Kidney epithelial cell (primary cell): ENCODE data around the gene SLX4IP. TPM values are rescaled to one million over a fixed set of nuclear protein-coding genes. Genes with fewer than 3 reads are reported as not detected.

Experiments used
- DNase-seq: peaks from one replicate; pipeline ENCODE4 v3.0.0-alpha.2; 2010; ENCODE audit warnings: low read depth
- H3K27me3 ChIP-seq: 2 replicates; pipeline ENCODE4 v1.6.0; 2011; ENCODE audit warnings: low read length; ENCODE audit not compliant: control insufficient read depth, insufficient read depth
- H3K36me3 ChIP-seq: 2 replicates; pipeline ENCODE4 v1.5.1; 2011; ENCODE audit warnings: low read length; ENCODE audit not compliant: control insufficient read depth, insufficient read depth
- H3K4me3 ChIP-seq: 2 replicates; pipeline ENCODE4 v1.5.1; 2011; ENCODE audit warnings: low read depth, mild to moderate bottlenecking, control low read depth, low read length
- total RNA-seq: library from RNA; depleted of rRNA; stranded (reverse); fragments of >200 nt; gene quantifications from 2 replicates; pipeline ENCODE4 v1.2.3, GENCODE V29; 2015
- TF ChIP-seq, protein P1 (sequence below): IDR thresholded peaks from 2 replicates; pipeline ENCODE4 v1.5.1; 2011; ENCODE audit warnings: mild to moderate bottlenecking, moderate library complexity, low read length, control low read depth, inconsistent platforms; ENCODE audit not compliant: insufficient read depth, poor library complexity, severe bottlenecking

The SLX4IP gene
- total RNA-seq, 1 donor from 2014 or later: 5.8 TPM

DNA sequence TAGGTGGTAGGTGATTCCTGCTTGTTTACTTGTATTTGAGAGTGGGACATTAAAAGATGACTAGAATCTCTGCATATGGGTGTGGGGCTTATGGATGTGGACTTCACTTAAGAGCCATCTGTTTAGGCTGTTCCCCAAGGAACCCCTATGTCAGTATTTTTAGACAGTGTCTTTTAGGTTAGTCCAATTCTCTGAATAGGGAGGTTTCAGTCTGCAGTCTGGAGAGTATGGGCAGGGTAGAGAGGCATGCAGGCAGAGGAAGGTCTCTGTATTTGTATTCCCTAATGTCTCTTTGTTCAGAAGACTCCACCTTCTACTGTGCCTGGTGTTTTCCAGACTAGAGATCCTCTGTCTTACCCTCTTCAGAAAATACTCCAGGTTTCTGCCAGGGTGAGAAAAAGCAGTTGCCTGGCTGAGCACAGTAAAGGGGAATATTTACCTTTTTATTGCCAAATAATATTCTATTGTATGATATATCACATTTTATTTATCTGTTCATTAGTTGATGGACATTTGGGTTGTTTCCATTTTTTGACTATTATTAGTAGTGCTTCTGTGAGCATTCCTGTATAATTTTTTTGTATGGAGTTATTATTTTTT, 19.1 kb downstream of the SLX4IP start:
- Histone ChIP-seq H3K36me3 (no peaks in the 10 kb centered on the region), H3K4me3 (no peak overlapping the region), H3K27me3 (no peaks in the 10 kb centered on the region)
- TF ChIP-seq, protein P1, sequence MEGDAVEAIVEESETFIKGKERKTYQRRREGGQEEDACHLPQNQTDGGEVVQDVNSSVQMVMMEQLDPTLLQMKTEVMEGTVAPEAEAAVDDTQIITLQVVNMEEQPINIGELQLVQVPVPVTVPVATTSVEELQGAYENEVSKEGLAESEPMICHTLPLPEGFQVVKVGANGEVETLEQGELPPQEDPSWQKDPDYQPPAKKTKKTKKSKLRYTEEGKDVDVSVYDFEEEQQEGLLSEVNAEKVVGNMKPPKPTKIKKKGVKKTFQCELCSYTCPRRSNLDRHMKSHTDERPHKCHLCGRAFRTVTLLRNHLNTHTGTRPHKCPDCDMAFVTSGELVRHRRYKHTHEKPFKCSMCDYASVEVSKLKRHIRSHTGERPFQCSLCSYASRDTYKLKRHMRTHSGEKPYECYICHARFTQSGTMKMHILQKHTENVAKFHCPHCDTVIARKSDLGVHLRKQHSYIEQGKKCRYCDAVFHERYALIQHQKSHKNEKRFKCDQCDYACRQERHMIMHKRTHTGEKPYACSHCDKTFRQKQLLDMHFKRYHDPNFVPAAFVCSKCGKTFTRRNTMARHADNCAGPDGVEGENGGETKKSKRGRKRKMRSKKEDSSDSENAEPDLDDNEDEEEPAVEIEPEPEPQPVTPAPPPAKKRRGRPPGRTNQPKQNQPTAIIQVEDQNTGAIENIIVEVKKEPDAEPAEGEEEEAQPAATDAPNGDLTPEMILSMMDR: no peak
- no peak for DNase-seq

DNA sequence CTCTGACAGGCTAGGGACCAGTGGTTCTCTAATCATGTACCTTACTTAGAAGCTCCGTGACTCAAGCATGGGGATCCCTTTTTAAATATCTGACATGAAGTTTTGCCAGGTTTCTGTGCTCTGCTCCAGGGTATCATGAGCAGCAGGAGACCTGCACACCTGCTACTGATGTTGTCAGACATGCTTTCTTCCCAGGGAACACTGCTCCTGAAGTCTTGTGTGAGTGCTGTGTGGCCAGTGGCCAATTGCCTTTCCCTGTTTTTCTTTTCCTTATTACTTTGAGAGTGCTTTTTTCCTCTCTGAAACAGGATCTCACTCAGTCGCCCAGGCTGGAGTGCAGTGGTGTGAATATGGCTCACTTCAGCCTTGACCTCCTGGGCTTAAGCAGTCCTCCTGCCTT, 26.4 kb downstream of the SLX4IP start:
- TF ChIP-seq, protein P1: no peak
- Histone ChIP-seq H3K4me3 (no peak overlapping the region), H3K27me3 (no peaks in the 10 kb centered on the region), H3K36me3 (no peaks in the 10 kb centered on the region)
- DNase-seq: no peak

DNA sequence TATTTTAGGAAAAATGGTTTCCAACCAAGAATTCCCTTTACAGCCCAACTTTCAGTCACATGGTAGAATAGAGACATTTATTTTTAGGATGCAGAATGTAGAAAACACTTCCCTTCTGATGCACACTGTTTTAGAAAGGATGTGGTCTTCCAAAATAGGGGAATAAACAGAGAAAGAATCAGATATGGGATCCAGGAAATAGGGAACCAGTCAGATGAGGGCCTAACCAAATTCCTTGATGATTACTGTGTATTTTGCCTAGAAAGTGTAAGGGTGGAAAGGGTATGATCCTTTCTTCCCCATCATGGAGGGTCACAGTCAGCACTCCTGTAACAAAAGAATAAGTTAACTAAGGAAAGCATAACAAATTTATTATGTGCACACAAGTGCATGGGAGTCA, 27.4 kb downstream of the SLX4IP start:
- Histone ChIP-seq H3K4me3 (no peak overlapping the region), H3K27me3 (no peaks in the 10 kb centered on the region), H3K36me3 (no peaks in the 10 kb centered on the region)
- no peak for DNase-seq
- TF ChIP-seq, protein P1: no peak

DNA sequence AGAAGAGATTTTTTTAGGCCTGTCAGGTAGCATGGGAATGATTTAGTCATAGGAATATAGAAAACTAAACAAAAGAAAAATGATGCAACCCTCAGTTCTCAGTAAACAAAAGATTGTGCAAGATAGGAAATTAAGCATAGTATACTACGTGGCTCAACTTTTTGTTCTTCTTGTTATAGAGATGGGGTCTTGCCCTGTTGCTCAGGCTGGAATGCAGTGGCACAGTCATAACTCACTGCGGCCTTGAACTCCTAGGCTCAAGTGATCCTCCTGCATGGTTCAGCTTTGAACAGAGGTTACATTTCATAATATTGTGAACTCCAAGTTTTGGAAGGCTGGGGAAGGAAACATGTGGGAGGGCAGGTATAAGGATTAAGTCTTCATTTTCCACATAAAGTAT, 28.5 kb downstream of the SLX4IP start:
- Histone ChIP-seq H3K36me3 (no peaks in the 10 kb centered on the region), H3K4me3 (no peak overlapping the region), H3K27me3 (no peaks in the 10 kb centered on the region)
- DNase-seq: no peak
- TF ChIP-seq, protein P1: no peak

DNA sequence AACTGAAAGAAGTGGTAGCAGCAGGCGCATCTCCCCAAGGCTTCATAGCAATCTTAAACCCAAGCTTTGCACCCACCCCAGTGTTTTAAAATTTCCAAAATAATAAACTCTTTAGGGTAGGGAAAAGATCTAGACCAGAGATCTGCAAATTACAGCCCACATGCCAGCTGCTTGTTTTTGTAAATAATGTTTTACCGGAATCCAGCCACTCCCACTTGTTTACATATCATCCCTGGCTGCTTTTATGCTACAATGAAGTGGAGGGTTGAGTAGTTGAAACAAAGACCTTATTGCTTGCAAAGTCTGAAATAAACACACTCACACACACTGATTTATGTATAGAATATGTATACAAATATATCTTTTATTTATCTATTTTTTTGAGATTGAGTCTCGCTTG, 30.0 kb downstream of the SLX4IP start:
- TF ChIP-seq, protein P1: no peak
- H3K4me3 ChIP-seq: no peak overlapping the region

DNA sequence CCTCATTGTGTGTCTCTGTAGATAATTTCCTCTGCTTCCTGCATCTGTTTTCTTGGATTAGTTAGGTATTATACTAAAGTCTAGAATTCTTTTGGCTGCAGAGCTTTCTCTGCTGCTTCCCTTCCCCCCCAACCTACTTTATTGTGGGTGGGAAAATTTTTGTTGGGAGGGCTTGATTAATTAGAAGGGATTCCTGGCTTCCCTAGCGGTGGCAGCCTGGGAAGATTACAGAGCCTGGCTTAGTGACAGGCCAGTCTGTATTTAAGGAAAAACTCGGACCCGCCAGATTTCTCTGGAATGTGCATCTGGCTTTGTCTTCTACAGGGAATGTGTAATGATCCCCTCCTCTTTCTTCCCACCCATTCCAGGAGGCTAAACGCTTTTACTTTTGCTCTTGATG, 31.2 kb downstream of the SLX4IP start:
- Histone ChIP-seq H3K36me3 (no peaks in the 10 kb centered on the region), H3K4me3 (no peak overlapping the region), H3K27me3 (no peaks in the 10 kb centered on the region)
- TF ChIP-seq, protein P1: no peak
- no peak for DNase-seq

More for the DNA sequence above, 30.0 kb downstream of the SLX4IP start:
- Histone ChIP-seq H3K36me3 (no peaks in the 10 kb centered on the region), H3K27me3 (no peaks in the 10 kb centered on the region)
- DNase-seq: no peak
